Stimulated activated CD4-positive, alpha-beta T cell treated with anti-CD3 and anti-CD28 coated beads, Interleukin-1b, Interleukin-23, amount 100 ng/mL, for 1 hour (primary cell): Measurements from ENCODE around the gene SPATA33.

Experiments used
- DNase-seq, 2 donors: peaks; one replicate each; pipeline ENCODE4 v3.0.0-alpha.2; 2020; ENCODE audit warnings: low read depth in 2 of 2

The SPATA33 gene

DNA sequence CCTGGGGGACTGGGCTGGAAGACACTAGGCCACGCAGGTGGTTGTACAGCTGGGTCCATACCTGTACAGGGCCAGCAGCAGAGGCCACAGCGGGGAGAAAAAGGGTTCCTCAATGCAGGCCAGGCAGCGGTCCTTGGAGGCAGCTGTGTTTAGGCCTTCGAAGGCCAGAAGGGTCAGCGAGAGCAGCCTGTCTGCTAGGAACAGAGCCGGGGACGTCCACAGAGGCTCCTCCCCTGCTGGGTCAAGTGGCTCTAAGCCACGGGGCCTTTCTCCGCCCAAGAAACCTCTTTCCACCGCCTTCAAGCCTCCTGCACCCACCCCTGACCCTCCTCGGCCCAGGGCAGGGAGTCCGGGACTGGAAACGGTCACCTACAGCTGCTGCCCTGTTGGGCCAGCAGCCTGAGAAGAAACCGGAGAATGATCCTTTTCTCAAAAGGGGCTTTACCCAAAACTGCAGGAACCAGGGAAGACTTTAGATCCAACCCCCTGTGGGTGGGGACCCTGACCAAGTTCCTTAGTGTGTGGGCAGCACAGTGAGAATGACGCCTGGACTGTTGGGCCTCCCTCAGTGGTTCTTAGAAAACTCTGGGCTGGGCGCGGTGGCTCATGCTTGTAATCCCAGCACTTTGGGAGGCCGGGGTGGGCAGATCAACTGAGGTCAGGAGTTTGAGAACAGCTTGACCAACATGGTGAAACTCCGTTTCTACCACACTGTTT lies 52.2 kb downstream of the SPATA33 start:
- no peak for DNase-seq

GRCh38 chr16:89710709-89711564 lies 53.3 kb downstream of the SPATA33 start:
- DNase-seq: no peak

DNA sequence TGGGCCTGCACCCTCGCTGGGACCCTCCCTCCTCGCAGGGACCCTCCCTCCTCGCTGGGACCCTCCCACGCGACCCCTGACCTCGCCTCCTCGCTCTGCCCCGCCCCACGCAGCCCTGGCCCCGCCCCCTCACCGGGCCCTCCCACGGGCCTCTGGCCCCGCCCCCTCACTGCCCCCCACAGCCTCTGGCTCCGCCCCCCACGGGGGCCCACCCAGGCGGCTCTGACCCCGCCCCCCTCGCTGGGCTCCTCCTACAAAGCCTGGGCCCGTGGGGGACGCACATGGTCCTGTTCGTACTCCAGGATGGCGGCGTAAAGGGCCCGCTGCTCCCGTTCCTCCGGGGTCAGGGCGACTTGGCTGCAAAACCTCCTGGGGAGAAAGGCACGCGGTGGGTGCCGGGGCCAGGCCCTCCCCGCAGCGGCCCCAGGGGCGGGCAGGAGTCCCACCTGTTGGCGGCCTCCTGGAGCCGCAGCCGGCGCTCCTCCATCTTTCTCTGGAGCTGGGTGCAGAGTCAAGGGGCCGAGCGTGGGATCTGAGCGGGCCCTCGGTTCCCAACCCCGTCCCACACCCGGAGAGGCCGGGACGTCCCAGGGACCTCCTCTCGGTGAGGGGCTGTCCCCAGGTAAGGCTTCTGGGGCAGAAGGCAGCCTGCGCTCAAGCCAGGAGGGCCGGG lies 54.1 kb downstream of the SPATA33 start:
- peak in 1 of 2 donors; percentile 61 for DNase-seq

- no peak for DNase-seq
These were observed 54.7 kb downstream of the SPATA33 start for GRCh38 chr16:89712274-89712781.

GRCh38 chr16:89716493-89716892 lies 58.9 kb downstream of the SPATA33 start:
- no peak for DNase-seq

- no peak for DNase-seq
These were observed 59.5 kb downstream of the SPATA33 start for GRCh38 chr16:89716916-89717687.

DNA sequence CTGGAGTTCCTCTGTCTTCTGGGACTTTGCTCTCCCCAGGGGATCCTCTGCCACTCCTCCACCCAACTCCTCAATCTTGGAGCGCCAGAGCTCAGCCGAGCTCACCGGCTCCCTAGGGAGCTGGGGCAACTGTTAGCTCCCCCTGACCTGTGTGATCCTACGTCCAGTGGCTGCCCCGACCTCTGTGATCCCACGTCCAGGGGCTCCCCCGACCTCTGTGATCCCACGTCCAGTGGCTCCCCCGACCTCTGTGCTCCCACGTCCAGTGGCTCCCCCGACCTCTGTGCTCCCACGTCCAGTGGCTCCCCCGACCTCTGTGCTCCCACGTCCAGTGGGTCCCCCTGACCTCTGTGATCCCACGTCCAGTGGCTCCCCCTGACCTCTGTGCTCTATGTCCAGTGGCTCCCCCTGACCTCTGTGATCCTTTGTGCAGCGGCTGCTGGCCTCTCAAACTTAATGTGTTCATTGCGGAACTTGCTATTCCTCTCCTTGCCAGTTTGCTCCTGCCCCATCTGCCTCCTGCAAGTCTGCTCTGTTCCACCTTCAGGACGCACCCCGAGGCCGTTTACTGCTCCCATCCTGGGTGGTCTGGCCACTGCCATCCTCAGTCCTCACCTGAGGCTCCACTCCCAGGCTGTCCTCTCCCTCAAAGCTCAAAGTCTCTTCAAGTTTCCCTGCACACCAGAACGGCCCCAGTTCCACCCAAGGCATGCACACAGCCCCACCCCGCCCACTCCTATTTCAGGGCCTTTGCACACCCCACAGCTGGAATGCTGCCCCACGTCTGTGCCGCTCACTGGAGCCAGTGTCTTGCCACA lies 60.3 kb downstream of the SPATA33 start:
- DNase-seq: no peak
